Measurements from ENCODE around the gene UNC13A.
"Not testable (repeated sequence)": the region's sequence is repeated elsewhere in the genome, so short reads cannot be mapped to it uniquely, and the experiment has no call there.

The UNC13A gene

GRCh38 chr19:17555929-17556813 is 132.0 kb downstream of the UNC13A start:
- DNase-seq, result peak; percentile 25
- TF ChIP-seq CTCF (IDR thresholded peaks at IDR 0.05; ENCODE audit: low read depth, low read length, missing control alignments), result peak; percentile 33
- Histone ChIP-seq H3K27ac (peak overlapping the region; percentile 62), H3K36me3 (replicated peaks) (peaks cover 27% of the 10 kb centered on the region), H3K27me3 (replicated peaks) (no peaks in the 10 kb centered on the region), H3K4me3 (ENCODE audit: low read depth, low read length) (peak overlapping the region; percentile 89)
- in situ Hi-C loops (cut with HindIII; ENCODE audit: low pct_ligation_motif_present, low sequenced_read_pairs), result no loop called here

DNA sequence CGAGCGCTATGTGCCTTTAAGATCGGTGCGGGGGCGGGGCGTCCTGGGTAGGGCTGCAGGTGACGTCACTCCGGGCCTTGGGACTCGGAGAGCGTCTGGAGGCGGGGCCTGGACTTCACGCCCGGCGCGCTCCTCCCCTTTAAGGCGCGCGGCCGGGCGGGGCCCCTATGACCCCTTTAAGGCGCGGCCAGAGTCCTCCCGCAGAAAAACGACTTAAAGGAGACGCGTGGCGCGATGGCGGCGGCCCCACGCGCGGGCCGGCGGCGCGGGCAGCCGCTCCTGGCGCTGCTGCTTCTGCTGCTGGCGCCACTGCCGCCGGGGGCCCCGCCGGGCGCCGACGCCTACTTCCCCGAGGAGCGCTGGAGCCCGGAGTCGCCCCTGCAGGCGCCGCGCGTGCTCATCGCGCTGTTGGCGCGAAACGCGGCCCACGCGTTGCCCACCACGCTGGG is 132.7 kb downstream of the UNC13A start, which contains the start of gene COLGALT1:
Gene COLGALT1, plus strand, starts transcription at position 170 of the 449 bp plus-strand sequence. Its CDS starts 65 bp downstream, at position 235.
- Histone ChIP-seq H3K36me3 (replicated peaks) (peaks cover 22% of the 10 kb centered on the region), H3K27me3 (replicated peaks) (no peaks in the 10 kb centered on the region), H3K4me3 (ENCODE audit: low read depth, low read length) (peak within 1 kb of the TSS; percentile 89), H3K27ac (peak within 1 kb of the TSS; percentile 62)
- peak; percentile 95 for DNase-seq
- no peak for TF ChIP-seq CTCF (IDR thresholded peaks at IDR 0.05; ENCODE audit: low read depth, low read length, missing control alignments)
- in situ Hi-C loops (cut with HindIII; ENCODE audit: low pct_ligation_motif_present, low sequenced_read_pairs), result no loop called here

- Histone ChIP-seq H3K36me3 (replicated peaks) (peaks cover 20% of the 10 kb centered on the region), H3K4me3 (ENCODE audit: low read depth, low read length) (peak overlapping the region; percentile 89), H3K27ac (no peak overlapping the region), H3K27me3 (replicated peaks) (no peaks in the 10 kb centered on the region)
- in situ Hi-C loops (cut with HindIII; ENCODE audit: low pct_ligation_motif_present, low sequenced_read_pairs), result no loop called here
- DNase-seq, result no peak
- TF ChIP-seq CTCF (IDR thresholded peaks at IDR 0.05; ENCODE audit: low read depth, low read length, missing control alignments), result no peak
These were observed 133.1 kb downstream of the UNC13A start for GRCh38 chr19:17554968-17555479.

DNA sequence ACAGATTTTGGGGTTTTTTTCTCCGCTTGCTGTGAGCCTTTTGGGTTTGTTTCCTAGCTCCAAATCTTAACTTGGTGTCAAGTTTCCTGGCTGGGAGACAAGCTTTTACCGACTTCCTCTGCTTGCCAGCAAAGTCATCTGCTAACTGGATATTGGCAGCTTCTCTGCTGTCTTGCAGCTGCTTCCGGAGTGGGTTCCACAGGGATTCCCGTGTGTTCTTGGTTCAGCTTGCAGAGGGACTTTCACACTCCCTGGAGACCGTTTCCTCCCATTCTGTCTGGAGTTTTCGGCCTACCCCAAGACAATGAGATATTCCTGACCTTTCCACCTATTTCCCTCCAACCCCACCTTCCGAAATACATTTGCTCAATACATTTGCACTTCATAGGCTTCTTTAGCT is 134.9 kb downstream of the UNC13A start:
- peak; percentile 86 for DNase-seq
- TF ChIP-seq CTCF (IDR thresholded peaks at IDR 0.05; ENCODE audit: low read depth, low read length, missing control alignments), result no peak
- Histone ChIP-seq H3K4me3 (ENCODE audit: low read depth, low read length) (no peak overlapping the region), H3K36me3 (replicated peaks) (peaks cover 7% of the 10 kb centered on the region), H3K27ac (peak overlapping the region; percentile 80), H3K27me3 (replicated peaks) (no peaks in the 10 kb centered on the region)
- in situ Hi-C loops (cut with HindIII; ENCODE audit: low pct_ligation_motif_present, low sequenced_read_pairs), result no loop called here

- in situ Hi-C loops (cut with HindIII; ENCODE audit: low pct_ligation_motif_present, low sequenced_read_pairs); DNase-seq; H3K27me3 ChIP-seq (replicated peaks); H3K27ac ChIP-seq; H3K4me3 ChIP-seq (ENCODE audit: low read depth, low read length); H3K36me3 ChIP-seq (replicated peaks): not testable (repeated sequence)
These were observed 135.4 kb downstream of the UNC13A start for GRCh38 chr19:17552735-17553134.
